OCI-LY7 (cell line): ENCODE results near the gene APBB2. TPM values are rescaled to one million over a fixed set of nuclear protein-coding genes. Genes with fewer than 3 reads are reported as not detected.

Experiments
- BruUV-seq: library from RNA; stranded (reverse); fragments of 400-500 nt; replicated peaks from 2 replicates; lab custom pipeline; 2021; lab: Mats Ljungman, UMichigan
- CTCF ChIA-PET: fragments of 300-600 bp; sonication (Branson Sonifier 250); formaldehyde crosslinking; loops from one replicate; lab custom pipeline; 2022; ENCODE audit warnings: antibody characterized with exemption; ENCODE audit not compliant: unreplicated experiment; lab: Charles Lee
- POLR2A ChIA-PET: fragments of 300-600 bp; sonication (Branson Sonifier 250); formaldehyde crosslinking; loops from one replicate; lab custom pipeline; 2022; ENCODE audit warnings: antibody characterized with exemption; lab: Charles Lee
- DNase-seq: peaks from one replicate; pipeline ENCODE4 v3.0.0-alpha.2; 2015; ENCODE audit warnings: low spot score
- H2AFZ ChIP-seq: fragments of 200-600 bp; sonication (generic), shearing (Covaris generic); 2 replicates; pipeline ENCODE4 v1.6.1; 2014; ENCODE audit warnings: mild to moderate bottlenecking, antibody characterized with exemption, low read length, moderate library complexity
- H3K27ac ChIP-seq: fragments of 200-600 bp; sonication (generic); 2 replicates; pipeline ENCODE4 v1.5.1; 2014; ENCODE audit warnings: mixed run types, low read depth, mild to moderate bottlenecking, moderate library complexity, low read length, inconsistent platforms; ENCODE audit not compliant: poor library complexity, severe bottlenecking
- H3K36me3 ChIP-seq: fragments of 200-600 bp; sonication (generic); 2 replicates; pipeline ENCODE4 v1.6.1; 2014; ENCODE audit warnings: mild to moderate bottlenecking, antibody characterized with exemption, low read length, moderate library complexity, mixed read lengths; ENCODE audit not compliant: insufficient read depth
- H3K4me1 ChIP-seq: fragments of 200-600 bp; sonication (generic); 2 replicates; pipeline ENCODE4 v1.5.1; 2014; ENCODE audit warnings: mild to moderate bottlenecking, low read length; ENCODE audit not compliant: insufficient read depth, poor library complexity, severe bottlenecking
- H3K4me2 ChIP-seq: fragments of 200-600 bp; sonication (generic); 2 replicates; pipeline ENCODE4 v1.6.1; 2014; ENCODE audit warnings: mild to moderate bottlenecking, low read length
- H3K4me3 ChIP-seq: fragments of 200-600 bp; sonication (generic); 2 replicates; pipeline ENCODE4 v1.5.1; 2014; ENCODE audit warnings: mild to moderate bottlenecking, low read depth, low read length; ENCODE audit not compliant: poor library complexity, severe bottlenecking
- H3K79me2 ChIP-seq: fragments of 200-600 bp; sonication (generic); 2 replicates; pipeline ENCODE4 v1.6.1; 2016; ENCODE audit warnings: low read depth, mild to moderate bottlenecking, low read length, moderate library complexity, mixed read lengths; ENCODE audit not compliant: insufficient read depth
- H3K9me2 ChIP-seq: fragments of 200-600 bp; sonication (generic); 2 replicates; pipeline ENCODE4 v1.6.1; 2016; ENCODE audit warnings: mild to moderate bottlenecking, low read length, mixed read lengths; ENCODE audit not compliant: insufficient read depth
- H3K9me3 ChIP-seq: fragments of 200-600 bp; sonication (generic); 2 replicates; pipeline ENCODE4 v1.6.1; 2014; ENCODE audit warnings: mild to moderate bottlenecking, mixed run types, low read length, mixed read lengths
- H4K20me1 ChIP-seq: fragments of 200-600 bp; sonication (generic); 2 replicates; pipeline ENCODE4 v1.6.1; 2014; ENCODE audit warnings: mild to moderate bottlenecking, antibody characterized with exemption, low read length, moderate library complexity, mixed read lengths; ENCODE audit not compliant: insufficient read depth
- CTCF ChIP-seq: fragments of 200-600 bp; sonication (generic); conservative IDR thresholded peaks from 2 replicates; pipeline ENCODE4 v1.5.1; 2014; ENCODE audit warnings: mild to moderate bottlenecking, antibody characterized with exemption, low read length, moderate library complexity, mixed read lengths
- EZH2phosphoT487 ChIP-seq: fragments of 200-600 bp; sonication (generic); IDR thresholded peaks from 2 replicates; pipeline ENCODE4 v1.6.1; 2018; ENCODE audit warnings: low read depth, borderline replicate concordance, mild to moderate bottlenecking, mixed run types, antibody characterized with exemption, low read length, moderate library complexity, mixed read lengths
- intact Hi-C: fragments of 100-400 bp; cut with micrococcal nuclease; formaldehyde crosslinking; loops from one replicate; pipeline ENCODE4 v1.10.0; 2022; ENCODE audit not compliant: unreplicated experiment
- total RNA-seq, 2 experiments: library from RNA; depleted of rRNA in 1 of 2; stranded (reverse); fragments of >200 nt in 1 of 2; shearing (Covaris generic) in 1 of 2; gene quantifications; 2 replicates each; pipeline ENCODE4 v1.2.3, GENCODE V29; 2014 to 2022

APBB2 gene
- total RNA-seq, 2 experiments from 2014 or later = 66.4 to 88.5 TPM

- TF ChIP-seq CTCF (no peak), EZH2phosphoT487 (no peak)
- Histone ChIP-seq H3K4me2 (no peak overlapping the region), H2AFZ (no peak overlapping the region), H3K9me2 (no peaks in the 10 kb centered on the region), H3K36me3 (peaks cover 30% of the 10 kb centered on the region), H3K4me1 (no peaks in the 10 kb centered on the region), H4K20me1 (no peaks in the 10 kb centered on the region), H3K79me2 (no peaks in the 10 kb centered on the region), H3K27ac (no peak overlapping the region), H3K4me3 (no peak overlapping the region), H3K9me3 (peaks cover 31% of the 10 kb centered on the region)
- intact Hi-C loops = no loop called here
- BruUV-seq = no TSS peak
- no peak for DNase-seq
- ChIA-PET CTCF (no interaction called here), POLR2A (interaction anchor here (0.7 kb wide), 1 partner anchor 9 kb away, joined by 3 read pairs; no protein-coding TSS in a partner anchor)
Observed at GRCh38 chr4:40969501-40969900, 244.8 kb downstream of the APBB2 start.

GRCh38 chr4:40967550-40967949, 246.8 kb downstream of the APBB2 start:
- no peak for DNase-seq
- TF ChIP-seq CTCF (no peak), EZH2phosphoT487 (no peak)
- ChIA-PET POLR2A (interaction anchor here (0.6 to 0.9 kb wide), 3 partner anchors 11 to 256 kb away, joined by 3 read pairs; no protein-coding TSS in a partner anchor), CTCF (no interaction called here)
- Histone ChIP-seq H2AFZ (no peak overlapping the region), H3K4me3 (no peak overlapping the region), H4K20me1 (no peaks in the 10 kb centered on the region), H3K36me3 (peaks cover 30% of the 10 kb centered on the region), H3K27ac (no peak overlapping the region), H3K4me1 (no peaks in the 10 kb centered on the region), H3K9me2 (no peaks in the 10 kb centered on the region), H3K9me3 (peaks cover 31% of the 10 kb centered on the region), H3K79me2 (no peaks in the 10 kb centered on the region), H3K4me2 (no peak overlapping the region)
- no TSS peak for BruUV-seq
- intact Hi-C loops = no loop called here

GRCh38 chr4:40966091-40966490, 248.3 kb downstream of the APBB2 start:
- Histone ChIP-seq H3K27ac (no peak overlapping the region), H3K9me3 (peaks cover 32% of the 10 kb centered on the region), H3K4me3 (no peak overlapping the region), H2AFZ (no peak overlapping the region), H3K79me2 (no peaks in the 10 kb centered on the region), H3K36me3 (peaks cover 30% of the 10 kb centered on the region), H3K9me2 (no peaks in the 10 kb centered on the region), H3K4me2 (no peak overlapping the region), H4K20me1 (no peaks in the 10 kb centered on the region), H3K4me1 (no peaks in the 10 kb centered on the region)
- no peak for DNase-seq
- ChIA-PET CTCF (no interaction called here), POLR2A (no interaction called here)
- no peak for TF ChIP-seq EZH2phosphoT487
- TF ChIP-seq CTCF = no peak
- intact Hi-C loops = no loop called here
- BruUV-seq = no TSS peak
